NCI-H82 (cell line): ENCODE measurements around the gene SLC2A8.

Experiments
- DNase-seq: peaks from one replicate; lab custom pipeline; 2025; lab: John Stamatoyannopoulos, UW

SLC2A8 gene

GRCh38 chr9:127396808-127397645 lies at the start of gene SLC2A8:
Gene SLC2A8 (plus strand): TSS chr9:127397169. CDS start chr9:127397231, 62 bp downstream.
- DNase-seq: peak; percentile 100

- DNase-seq: peak; percentile 64
Observed at GRCh38 chr9:127347831-127348776, 48.9 kb upstream of the SLC2A8 start.

- DNase-seq: no peak
Observed at GRCh38 chr9:127349483-127350113, 47.4 kb upstream of the SLC2A8 start.

GRCh38 chr9:127351182-127352166 lies 45.5 kb upstream of the SLC2A8 start:
- DNase-seq: peak; percentile 99

GRCh38 chr9:127353882-127354281 lies 43.1 kb upstream of the SLC2A8 start:
- no peak for DNase-seq

GRCh38 chr9:127356906-127357305 lies 40.1 kb upstream of the SLC2A8 start:
- peak; percentile 13 for DNase-seq

GRCh38 chr9:127358023-127358535 lies 38.9 kb upstream of the SLC2A8 start:
- DNase-seq: no peak

- DNase-seq: no peak
Observed at GRCh38 chr9:127358770-127359169, 38.2 kb upstream of the SLC2A8 start.

GRCh38 chr9:127360250-127360649 lies 36.7 kb upstream of the SLC2A8 start:
- no peak for DNase-seq

- DNase-seq: peak; percentile 41
Observed at GRCh38 chr9:127360829-127361228, 36.1 kb upstream of the SLC2A8 start.

GRCh38 chr9:127361561-127361960 lies 35.4 kb upstream of the SLC2A8 start:
- DNase-seq: no peak

GRCh38 chr9:127362829-127363228 lies 34.1 kb upstream of the SLC2A8 start:
- no peak for DNase-seq

GRCh38 chr9:127365461-127365860 lies 31.5 kb upstream of the SLC2A8 start:
- DNase-seq: no peak

GRCh38 chr9:127366594-127366993 lies 30.4 kb upstream of the SLC2A8 start:
- DNase-seq: no peak

GRCh38 chr9:127368852-127369402 lies 28.0 kb upstream of the SLC2A8 start:
- no peak for DNase-seq

- no peak for DNase-seq
Observed at GRCh38 chr9:127369428-127369827, 27.5 kb upstream of the SLC2A8 start.

- no peak for DNase-seq
Observed at GRCh38 chr9:127370147-127370579, 26.8 kb upstream of the SLC2A8 start.

- DNase-seq: no peak
Observed at GRCh38 chr9:127370672-127371648, 26.0 kb upstream of the SLC2A8 start.

GRCh38 chr9:127380479-127380878 lies 16.5 kb upstream of the SLC2A8 start:
- no peak for DNase-seq
